Stimulated activated CD4-positive, alpha-beta T cell treated with anti-CD3 and anti-CD28 coated beads, Interleukin-12 subunit alpha, Interleukin-12 subunit beta, amount 100 ng/mL, for 24 hours (primary cell): ENCODE measurements around the gene CNIH3.

ENCODE experiments used
- DNase-seq, 2 experiments: peaks; one replicate each; pipeline ENCODE4 v3.0.0-alpha.2; 2020; ENCODE audit warnings: low read depth in 2 of 2

CNIH3 gene

GRCh38 chr1:224744521-224744920, 128.4 kb downstream of the CNIH3 start:
- DNase-seq = no peak

GRCh38 chr1:224745394-224745793, 129.3 kb downstream of the CNIH3 start:
- DNase-seq = no peak

GRCh38 chr1:224745924-224746323, 129.8 kb downstream of the CNIH3 start:
- DNase-seq = no peak

- DNase-seq = peak in 1 of 2 experiments; percentile 4
Measured at GRCh38 chr1:224747578-224747977, 131.5 kb downstream of the CNIH3 start.

GRCh38 chr1:224749916-224750315, 133.8 kb downstream of the CNIH3 start:
- DNase-seq = no peak

- no peak for DNase-seq
Measured at GRCh38 chr1:224751624-224752311, 135.7 kb downstream of the CNIH3 start.

GRCh38 chr1:224753491-224753890, 137.4 kb downstream of the CNIH3 start:
- DNase-seq = no peak

GRCh38 chr1:224755586-224755985, 139.5 kb downstream of the CNIH3 start:
- no peak for DNase-seq

GRCh38 chr1:224757508-224757907, 141.4 kb downstream of the CNIH3 start:
- DNase-seq = no peak

- DNase-seq = no peak
Measured at GRCh38 chr1:224759135-224759534, 143.0 kb downstream of the CNIH3 start.

GRCh38 chr1:224759681-224760091, 143.6 kb downstream of the CNIH3 start:
- no peak for DNase-seq

GRCh38 chr1:224760163-224760562, 144.0 kb downstream of the CNIH3 start:
- DNase-seq = no peak

- no peak for DNase-seq
Measured at GRCh38 chr1:224761245-224761644, 145.1 kb downstream of the CNIH3 start.

GRCh38 chr1:224762046-224762445, 145.9 kb downstream of the CNIH3 start:
- DNase-seq = no peak

GRCh38 chr1:224762701-224763100, 146.6 kb downstream of the CNIH3 start:
- no peak for DNase-seq

- DNase-seq = no peak
Measured at GRCh38 chr1:224763126-224763775, 147.1 kb downstream of the CNIH3 start.

GRCh38 chr1:224766266-224766665, 150.1 kb downstream of the CNIH3 start:
- DNase-seq = no peak

- no peak for DNase-seq
Measured at GRCh38 chr1:224767031-224767430, 150.9 kb downstream of the CNIH3 start.

GRCh38 chr1:224767676-224768075, 151.6 kb downstream of the CNIH3 start:
- DNase-seq = no peak

- no peak for DNase-seq
Measured at GRCh38 chr1:224768971-224769370, 152.9 kb downstream of the CNIH3 start.

GRCh38 chr1:224769452-224770335, 153.6 kb downstream of the CNIH3 start:
- no peak for DNase-seq

- DNase-seq = no peak
Measured at GRCh38 chr1:224770336-224770693, 154.2 kb downstream of the CNIH3 start.

- no peak for DNase-seq
Measured at GRCh38 chr1:224773646-224774045, 157.5 kb downstream of the CNIH3 start.
